Activated CD8-positive, alpha-beta memory T cell treated with anti-CD3 and anti-CD28 coated beads for 4 hours (primary cell): ENCODE measurements around the gene HDGF.
"Not testable (repeated sequence)": the region's sequence is repeated elsewhere in the genome, so short reads cannot be mapped to it uniquely, and the experiment has no call there.

Experiments used
- DNase-seq, 2 donors: peaks; one replicate each; pipeline ENCODE4 v3.0.0-alpha.2; 2020; ENCODE audit warnings: low read depth in 2 of 2

Gene HDGF

GRCh38 chr1:156767101-156767878 lies 15.8 kb upstream of the HDGF start, which contains the start of gene PRCC:
Gene PRCC (plus strand): TSS chr1:156767535. CDS start chr1:156767772, 237 bp downstream.
- DNase-seq: peak; percentile 91 to 97

- no peak for DNase-seq
Observed at GRCh38 chr1:156766298-156767100, 15.0 kb upstream of the HDGF start.

- no peak for DNase-seq
Observed at GRCh38 chr1:156765666-156766065, 14.2 kb upstream of the HDGF start.

- not testable (repeated sequence) for DNase-seq
Observed at GRCh38 chr1:156765136-156765535, 13.7 kb upstream of the HDGF start.

GRCh38 chr1:156760796-156761104 lies 9.3 kb upstream of the HDGF start:
- DNase-seq: no peak

GRCh38 chr1:156760092-156760795 lies 8.8 kb upstream of the HDGF start:
- no peak for DNase-seq

GRCh38 chr1:156757572-156758253 lies 6.2 kb upstream of the HDGF start:
- not testable (repeated sequence) for DNase-seq

GRCh38 chr1:156756355-156756754 lies 4.9 kb upstream of the HDGF start:
- no peak for DNase-seq

- no peak for DNase-seq
Observed at GRCh38 chr1:156755527-156755950, 4.1 kb upstream of the HDGF start.

- no peak for DNase-seq
Observed at GRCh38 chr1:156754219-156754618, 2.7 kb upstream of the HDGF start.

- DNase-seq: no peak
Observed at GRCh38 chr1:156752843-156753482, 1.5 kb upstream of the HDGF start.

- peak; percentile 95 to 97 for DNase-seq
Observed at GRCh38 chr1:156751757-156752481, 444 bp upstream of the HDGF start.

- no peak for DNase-seq
Observed at GRCh38 chr1:156750711-156751450, 594 bp downstream of the HDGF start.

GRCh38 chr1:156750191-156750672 lies 1.2 kb downstream of the HDGF start:
- no peak for DNase-seq

GRCh38 chr1:156749419-156750118 lies 1.9 kb downstream of the HDGF start:
- DNase-seq: no peak

GRCh38 chr1:156748670-156749418 lies 2.6 kb downstream of the HDGF start:
- DNase-seq: no peak

- no peak for DNase-seq
Observed at GRCh38 chr1:156747742-156748669, 3.5 kb downstream of the HDGF start.
